GM18502 (cell line): ENCODE data around the gene WFDC12.

ENCODE experiments used
- ATAC-seq: cut with Tn5 transposase; IDR thresholded peaks from one replicate; pipeline ENCODE4 v1.9.1; 2021; ENCODE audit warnings: mild to moderate bottlenecking; ENCODE audit not compliant: unreplicated experiment, poor library complexity

The WFDC12 gene

DNA sequence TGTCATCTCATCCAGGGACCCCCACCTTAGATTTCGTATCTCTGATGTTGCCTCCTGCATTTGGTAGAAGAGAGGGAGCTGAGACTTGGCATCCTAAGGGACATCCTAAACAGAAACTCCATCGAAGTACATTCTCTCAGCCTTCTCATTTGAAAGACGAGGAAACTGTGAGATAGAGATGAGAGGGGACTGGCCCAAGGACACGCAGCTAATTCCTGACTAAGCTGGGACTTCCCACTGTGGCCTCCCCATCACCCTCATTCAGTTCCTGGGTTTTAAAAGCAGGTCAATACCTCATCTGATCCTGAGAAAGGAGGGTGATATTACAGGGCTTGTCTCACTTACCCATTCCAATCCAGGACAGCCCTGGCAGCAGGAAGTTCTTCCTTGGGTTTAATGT, 8.4 kb downstream of the WFDC12 start:
- no peak for ATAC-seq

DNA sequence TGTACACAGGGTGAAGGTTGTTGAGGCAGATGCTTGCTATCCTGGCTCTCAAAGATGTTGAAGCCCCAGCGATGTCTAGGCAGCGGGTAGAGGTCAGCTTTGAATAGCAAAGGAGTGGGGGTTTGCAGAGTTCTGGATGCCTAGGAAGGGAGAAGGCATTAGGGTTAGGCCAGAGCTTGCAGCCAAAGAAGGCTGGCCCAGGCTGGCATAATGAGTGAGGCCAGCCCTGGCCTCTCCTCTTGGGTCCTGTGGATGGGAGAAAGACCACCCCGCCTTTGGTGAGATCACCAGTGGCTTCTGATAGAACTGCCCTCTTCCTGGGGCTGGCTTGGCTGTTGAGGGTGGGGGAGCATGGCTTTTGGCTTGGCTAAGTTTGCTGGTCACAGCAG, 8.9 kb downstream of the WFDC12 start:
- ATAC-seq, result no peak

DNA sequence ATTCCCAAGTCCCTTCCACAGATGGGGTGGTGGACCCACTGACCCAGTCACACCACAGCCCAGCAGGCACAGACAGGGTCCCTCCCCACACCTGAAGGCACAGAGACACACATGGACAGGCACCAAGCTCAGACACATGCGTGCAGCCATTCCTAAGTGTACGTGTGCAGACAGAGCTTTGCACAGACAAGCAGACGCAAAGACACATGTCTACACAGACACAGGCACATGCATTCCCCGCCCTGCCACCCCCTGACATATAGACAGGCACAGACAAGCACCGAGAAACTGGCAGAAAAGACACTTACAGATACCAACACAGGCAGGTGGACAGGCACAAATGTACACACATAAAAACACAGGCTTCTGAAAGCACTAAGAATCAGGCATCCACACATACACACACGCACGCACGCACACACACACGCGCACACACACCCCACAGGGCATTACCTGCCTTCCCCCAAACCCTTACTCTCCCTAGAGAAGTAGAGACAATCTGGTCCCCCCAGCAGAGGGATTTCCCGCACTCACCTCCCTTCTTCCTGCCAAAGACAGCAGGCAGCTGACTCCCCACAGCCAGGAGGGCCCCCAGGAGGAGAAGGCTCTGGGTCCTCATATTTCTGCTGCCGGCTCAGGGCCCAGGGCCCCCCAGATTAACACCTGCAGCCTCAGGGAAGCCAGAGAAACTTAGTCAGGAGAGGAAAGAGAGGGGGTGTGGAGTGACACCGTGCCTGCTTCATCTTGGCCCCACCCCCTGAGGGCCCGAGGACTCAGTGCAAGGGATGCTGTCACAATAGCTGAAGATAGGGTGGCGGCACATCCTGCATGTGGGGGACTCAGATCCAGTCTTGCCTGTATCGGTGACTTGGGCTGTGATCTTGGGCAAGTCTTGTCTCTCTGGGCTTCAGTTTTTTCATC, 9.5 kb downstream of the WFDC12 start, which contains the start of gene WFDC5:
Gene WFDC5 (minus strand): TSS at position 710 of the 921 bp plus-strand sequence. CDS start 91 bp downstream, at position 619.
- ATAC-seq, result no peak

- ATAC-seq, result no peak
Measured at GRCh38 chr20:45113865-45114264, 10.4 kb downstream of the WFDC12 start.

GRCh38 chr20:45112754-45113153, 11.5 kb downstream of the WFDC12 start:
- ATAC-seq, result no peak

DNA sequence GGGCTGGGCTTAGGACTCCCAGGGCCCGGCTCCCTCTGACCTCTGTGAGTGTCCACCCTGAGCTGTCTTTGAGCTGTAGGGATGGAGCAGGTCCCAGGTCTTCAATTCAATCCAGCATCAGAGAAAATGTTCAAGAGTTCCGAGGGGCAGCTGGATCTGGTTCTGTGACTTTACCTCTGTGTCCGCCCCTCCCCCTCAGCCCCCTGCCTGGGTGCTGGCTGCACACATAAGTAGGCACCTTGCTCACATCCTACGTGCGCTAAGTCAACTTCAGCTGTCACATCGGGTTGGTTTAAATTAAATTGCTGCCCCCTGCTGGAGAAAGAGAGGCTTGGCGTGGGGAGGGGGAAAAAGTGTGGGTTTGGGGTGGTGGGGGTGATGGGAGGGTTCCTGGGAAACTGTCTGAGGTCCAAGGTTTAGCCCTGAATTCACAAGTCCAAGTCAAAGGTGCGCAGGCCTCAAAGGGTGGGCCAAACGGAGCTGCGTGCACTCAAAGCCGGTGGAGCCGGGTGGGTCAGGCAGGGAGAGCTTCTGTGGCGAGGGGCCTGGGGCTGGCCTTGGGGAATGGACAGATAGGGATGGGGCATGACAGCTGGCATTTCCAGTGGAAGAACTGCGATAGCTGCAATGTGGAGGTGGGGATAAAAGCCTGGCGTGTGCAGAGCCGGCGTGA, 12.3 kb downstream of the WFDC12 start:
- no peak for ATAC-seq

DNA sequence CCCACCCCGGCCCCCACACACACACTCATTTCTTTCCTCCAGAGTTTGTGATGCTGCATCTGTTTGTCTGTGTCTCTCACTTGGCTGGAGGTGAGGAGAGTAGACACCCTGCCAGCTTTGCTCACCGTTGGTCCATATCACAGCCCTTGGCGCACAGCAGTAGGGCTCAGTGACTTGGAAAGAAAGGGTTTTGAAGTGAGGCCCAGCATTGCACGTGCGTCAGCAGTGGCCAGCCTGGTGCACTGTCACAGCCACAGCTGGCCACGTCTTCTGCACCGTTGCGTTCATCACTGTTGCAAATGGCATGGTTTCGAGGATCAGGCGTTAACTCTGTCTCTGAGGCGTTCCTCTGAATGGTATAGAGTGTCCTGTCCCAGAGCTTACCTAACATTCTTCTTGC, 13.0 kb downstream of the WFDC12 start:
- no peak for ATAC-seq

- ATAC-seq, result no peak
Measured at GRCh38 chr20:45110301-45110700, 14.0 kb downstream of the WFDC12 start.

GRCh38 chr20:45109634-45110033, 14.6 kb downstream of the WFDC12 start:
- ATAC-seq, result no peak

DNA sequence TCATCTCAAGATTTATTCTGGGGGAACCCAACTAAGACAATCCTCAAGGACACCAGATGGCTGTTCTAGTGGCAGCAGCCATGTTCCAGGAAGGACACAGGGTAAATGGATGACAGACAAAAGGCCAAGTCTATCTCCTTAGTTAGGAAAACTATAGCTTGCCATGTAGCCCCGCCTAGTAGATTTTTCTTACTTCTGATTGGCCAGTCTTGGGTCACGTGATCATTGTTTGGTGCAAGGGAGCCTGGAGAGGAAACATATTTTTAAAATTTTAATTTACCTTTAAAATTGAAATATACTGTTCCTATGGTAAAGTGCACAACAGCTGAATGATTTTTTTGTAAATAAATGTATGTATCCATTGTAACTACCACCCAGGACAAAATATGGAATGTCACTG, 18.9 kb downstream of the WFDC12 start:
- ATAC-seq, result no peak

DNA sequence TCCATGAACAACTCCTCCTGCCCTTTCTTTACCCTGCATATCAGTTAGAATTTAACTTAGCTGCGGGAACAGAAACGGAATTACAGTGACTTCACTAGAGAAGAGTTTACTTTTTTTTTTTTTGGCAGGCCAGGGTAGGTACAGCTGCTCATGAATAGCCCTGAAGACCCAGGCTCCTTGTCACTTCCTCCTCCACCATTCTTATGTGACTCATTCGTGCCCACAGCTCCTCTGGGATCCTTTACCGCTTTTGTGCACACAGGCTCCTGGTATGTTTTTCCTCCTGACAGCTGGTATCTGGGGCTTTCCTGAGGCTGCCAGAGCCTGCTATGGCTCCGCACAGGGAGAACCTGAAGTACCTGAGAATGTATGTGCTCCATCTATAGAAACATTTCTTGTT, 19.5 kb downstream of the WFDC12 start:
- ATAC-seq, result no peak

DNA sequence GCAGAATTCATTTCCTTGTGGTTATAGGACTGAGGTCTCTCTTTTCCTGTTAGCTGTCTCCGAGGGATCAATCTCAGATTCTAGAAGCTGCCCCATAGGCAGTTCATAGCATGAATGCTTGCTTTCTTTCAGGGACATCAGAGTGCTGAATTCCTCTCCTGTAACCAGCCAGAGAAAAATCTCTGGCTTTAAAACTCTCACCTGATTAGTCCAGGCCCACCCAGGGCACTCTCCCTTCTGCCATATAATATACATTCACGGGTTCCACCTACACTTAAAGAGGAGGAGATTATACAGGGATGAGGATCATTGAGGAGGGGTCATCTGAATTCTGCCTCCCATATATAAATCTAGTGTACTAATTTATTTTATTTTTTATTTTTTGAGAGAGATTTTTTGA, 21.2 kb downstream of the WFDC12 start:
- ATAC-seq, result no peak

GRCh38 chr20:45101333-45101850, 22.9 kb downstream of the WFDC12 start:
- ATAC-seq, result no peak

DNA sequence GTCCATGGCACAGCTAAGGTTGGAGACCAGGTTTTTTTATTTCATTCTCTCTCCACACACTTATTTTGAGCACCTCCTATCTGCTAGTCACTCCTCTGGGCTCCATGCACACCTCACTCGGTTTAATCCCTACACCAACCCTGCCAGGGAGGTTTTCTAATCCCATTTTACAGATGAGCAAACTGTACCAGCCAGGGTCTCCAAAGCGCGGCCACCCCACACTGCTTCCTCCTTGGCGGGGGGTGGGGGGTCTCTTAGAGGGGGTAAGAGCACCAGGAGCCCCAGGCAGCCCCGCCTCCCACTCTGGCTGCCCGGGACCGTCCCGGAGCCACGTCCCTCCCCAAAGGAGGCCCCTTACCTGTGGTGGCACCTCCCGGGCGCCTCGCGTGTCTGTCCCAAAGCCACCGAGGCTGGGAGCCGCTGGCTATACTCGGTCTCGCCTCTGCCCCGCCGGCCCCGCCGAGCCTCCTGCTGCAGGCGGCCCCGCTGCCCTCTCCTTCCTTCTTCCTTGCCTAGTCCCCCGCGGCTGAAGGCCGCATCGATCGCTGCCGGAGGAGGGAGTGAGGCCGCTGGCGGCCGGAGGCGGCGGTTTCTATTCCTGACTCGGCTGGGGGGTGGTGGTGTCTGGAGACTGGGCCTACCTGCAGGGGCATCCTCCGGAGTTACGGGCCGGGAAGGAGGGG, 23.6 kb downstream of the WFDC12 start, which contains the start of gene KCNS1:
Gene KCNS1 (minus strand): TSS at position 565 of the 683 bp plus-strand sequence. CDS start 1,891 bp downstream, outside the sequence.
- ATAC-seq, result no peak

- no peak for ATAC-seq
Measured at GRCh38 chr20:45098103-45098773, 26.0 kb downstream of the WFDC12 start.

DNA sequence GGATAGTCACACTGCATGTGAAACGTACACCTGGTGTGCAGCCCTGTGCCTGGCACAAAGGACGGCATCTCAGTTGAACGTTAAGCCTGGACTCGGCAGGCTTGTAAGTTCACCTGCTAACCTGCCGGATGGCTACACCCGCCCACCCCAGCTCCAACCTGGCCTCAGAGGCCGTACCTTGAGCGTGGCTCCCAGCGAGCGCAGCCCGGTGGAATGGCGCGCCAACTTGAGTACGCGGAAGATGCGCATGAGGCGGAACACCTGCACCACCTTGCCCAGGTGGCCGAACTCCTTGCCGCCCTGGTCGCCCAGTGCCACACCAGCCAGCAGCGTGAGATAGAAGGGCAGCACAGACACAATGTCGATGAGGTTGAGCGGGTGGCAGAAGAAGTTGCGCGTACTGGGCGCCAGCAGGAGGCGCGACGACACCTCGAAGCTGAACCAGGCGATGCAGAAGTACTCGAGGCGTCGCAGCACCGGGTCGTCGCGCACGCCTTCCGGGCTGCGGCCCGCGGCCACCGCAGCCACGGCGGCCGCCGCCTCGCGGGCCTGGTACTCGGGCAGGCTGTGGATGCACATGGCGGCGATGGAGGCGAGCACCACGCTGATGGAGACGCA, 26.7 kb downstream of the WFDC12 start:
- no peak for ATAC-seq

DNA sequence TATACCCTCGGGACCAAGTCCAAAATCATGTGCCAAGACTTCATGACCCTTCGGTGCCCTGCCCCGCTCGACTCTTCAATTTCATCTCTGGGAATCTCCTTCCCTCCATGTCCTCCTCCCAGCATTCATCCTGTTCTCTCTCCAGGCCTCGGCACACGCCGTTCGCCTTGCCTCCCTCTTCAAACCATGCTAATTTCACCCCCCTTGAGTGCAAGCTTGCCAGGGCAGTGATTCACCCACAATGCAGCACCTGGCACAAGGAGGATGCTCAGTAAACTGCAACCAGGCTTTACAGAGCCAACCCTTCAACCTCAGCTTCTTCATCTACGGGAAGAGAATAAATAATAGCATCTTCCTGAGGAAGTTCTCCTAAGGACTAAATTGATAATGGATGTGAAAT, 27.5 kb downstream of the WFDC12 start:
- ATAC-seq, result no peak

GRCh38 chr20:45095805-45096238, 28.4 kb downstream of the WFDC12 start:
- no peak for ATAC-seq

- ATAC-seq, result no peak
Measured at GRCh38 chr20:45094864-45095574, 29.2 kb downstream of the WFDC12 start.
